Measurements from ENCODE around the gene TRIM77.
"Not testable (repeated sequence)": the region's sequence is repeated elsewhere in the genome, so short reads cannot be mapped to it uniquely, and the experiment has no call there.

DNA sequence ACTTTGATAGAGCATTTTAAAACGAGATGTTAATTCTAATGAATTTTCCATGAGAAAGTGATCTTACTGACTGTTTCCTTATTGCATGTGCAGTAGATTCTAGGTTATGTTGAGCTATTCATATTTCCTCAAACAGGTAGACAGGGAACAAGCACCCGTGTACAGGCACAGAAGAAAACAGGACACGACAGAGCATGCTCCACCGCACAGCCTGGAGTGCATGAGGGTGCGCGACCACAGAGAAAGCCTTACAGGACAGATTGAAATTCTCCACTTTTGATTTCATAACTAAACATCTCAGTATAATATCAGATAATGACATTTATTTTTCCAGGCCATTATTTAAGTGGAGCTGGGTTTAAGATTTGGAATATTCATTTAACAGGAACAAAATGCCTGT lies 41.9 kb upstream of the TRIM77 start:
- TF ChIP-seq KLF1 (tag by site-specific recombination; IDR thresholded peaks at IDR 0.05); ZNF610 (tag by site-specific recombination; IDR thresholded peaks at IDR 0.05; ENCODE audit: borderline replicate concordance); ZNF792 (tag by site-specific recombination; IDR thresholded peaks at IDR 0.05): not testable (repeated sequence)
- TF ChIP-seq, protein P1, sequence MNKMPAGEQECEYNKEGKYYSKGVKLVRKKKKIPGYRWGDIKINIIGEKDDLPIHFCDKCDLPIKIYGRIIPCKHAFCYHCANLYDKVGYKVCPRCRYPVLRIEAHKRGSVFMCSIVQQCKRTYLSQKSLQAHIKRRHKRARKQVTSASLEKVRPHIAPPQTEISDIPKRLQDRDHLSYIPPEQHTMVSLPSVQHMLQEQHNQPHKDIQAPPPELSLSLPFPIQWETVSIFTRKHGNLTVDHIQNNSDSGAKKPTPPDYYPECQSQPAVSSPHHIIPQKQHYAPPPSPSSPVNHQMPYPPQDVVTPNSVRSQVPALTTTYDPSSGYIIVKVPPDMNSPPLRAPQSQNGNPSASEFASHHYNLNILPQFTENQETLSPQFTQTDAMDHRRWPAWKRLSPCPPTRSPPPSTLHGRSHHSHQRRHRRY (tag by site-specific recombination; IDR thresholded peaks at IDR 0.05): not testable (repeated sequence)
- TF ChIP-seq, protein P2, sequence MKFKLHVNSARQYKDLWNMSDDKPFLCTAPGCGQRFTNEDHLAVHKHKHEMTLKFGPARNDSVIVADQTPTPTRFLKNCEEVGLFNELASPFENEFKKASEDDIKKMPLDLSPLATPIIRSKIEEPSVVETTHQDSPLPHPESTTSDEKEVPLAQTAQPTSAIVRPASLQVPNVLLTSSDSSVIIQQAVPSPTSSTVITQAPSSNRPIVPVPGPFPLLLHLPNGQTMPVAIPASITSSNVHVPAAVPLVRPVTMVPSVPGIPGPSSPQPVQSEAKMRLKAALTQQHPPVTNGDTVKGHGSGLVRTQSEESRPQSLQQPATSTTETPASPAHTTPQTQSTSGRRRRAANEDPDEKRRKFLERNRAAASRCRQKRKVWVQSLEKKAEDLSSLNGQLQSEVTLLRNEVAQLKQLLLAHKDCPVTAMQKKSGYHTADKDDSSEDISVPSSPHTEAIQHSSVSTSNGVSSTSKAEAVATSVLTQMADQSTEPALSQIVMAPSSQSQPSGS (tag by site-specific recombination; IDR thresholded peaks at IDR 0.05; ENCODE audit: low read depth): not testable (repeated sequence)
- TF ChIP-seq, protein P3, sequence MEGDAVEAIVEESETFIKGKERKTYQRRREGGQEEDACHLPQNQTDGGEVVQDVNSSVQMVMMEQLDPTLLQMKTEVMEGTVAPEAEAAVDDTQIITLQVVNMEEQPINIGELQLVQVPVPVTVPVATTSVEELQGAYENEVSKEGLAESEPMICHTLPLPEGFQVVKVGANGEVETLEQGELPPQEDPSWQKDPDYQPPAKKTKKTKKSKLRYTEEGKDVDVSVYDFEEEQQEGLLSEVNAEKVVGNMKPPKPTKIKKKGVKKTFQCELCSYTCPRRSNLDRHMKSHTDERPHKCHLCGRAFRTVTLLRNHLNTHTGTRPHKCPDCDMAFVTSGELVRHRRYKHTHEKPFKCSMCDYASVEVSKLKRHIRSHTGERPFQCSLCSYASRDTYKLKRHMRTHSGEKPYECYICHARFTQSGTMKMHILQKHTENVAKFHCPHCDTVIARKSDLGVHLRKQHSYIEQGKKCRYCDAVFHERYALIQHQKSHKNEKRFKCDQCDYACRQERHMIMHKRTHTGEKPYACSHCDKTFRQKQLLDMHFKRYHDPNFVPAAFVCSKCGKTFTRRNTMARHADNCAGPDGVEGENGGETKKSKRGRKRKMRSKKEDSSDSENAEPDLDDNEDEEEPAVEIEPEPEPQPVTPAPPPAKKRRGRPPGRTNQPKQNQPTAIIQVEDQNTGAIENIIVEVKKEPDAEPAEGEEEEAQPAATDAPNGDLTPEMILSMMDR (tag by site-specific recombination; IDR thresholded peaks at IDR 0.05): not testable (repeated sequence)
- TF ChIP-seq, protein P4, sequence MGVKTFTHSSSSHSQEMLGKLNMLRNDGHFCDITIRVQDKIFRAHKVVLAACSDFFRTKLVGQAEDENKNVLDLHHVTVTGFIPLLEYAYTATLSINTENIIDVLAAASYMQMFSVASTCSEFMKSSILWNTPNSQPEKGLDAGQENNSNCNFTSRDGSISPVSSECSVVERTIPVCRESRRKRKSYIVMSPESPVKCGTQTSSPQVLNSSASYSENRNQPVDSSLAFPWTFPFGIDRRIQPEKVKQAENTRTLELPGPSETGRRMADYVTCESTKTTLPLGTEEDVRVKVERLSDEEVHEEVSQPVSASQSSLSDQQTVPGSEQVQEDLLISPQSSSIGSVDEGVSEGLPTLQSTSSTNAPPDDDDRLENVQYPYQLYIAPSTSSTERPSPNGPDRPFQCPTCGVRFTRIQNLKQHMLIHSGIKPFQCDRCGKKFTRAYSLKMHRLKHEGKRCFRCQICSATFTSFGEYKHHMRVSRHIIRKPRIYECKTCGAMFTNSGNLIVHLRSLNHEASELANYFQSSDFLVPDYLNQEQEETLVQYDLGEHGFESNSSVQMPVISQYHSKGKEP (tag by site-specific recombination; IDR thresholded peaks at IDR 0.05): not testable (repeated sequence)

Measured in HEK293 (cell line).